ENCODE results near the gene GPR142.

GRCh38 chr17:74383141-74383540 is 15.8 kb downstream of the GPR142 start:
- TF ChIP-seq CTCF (IDR thresholded peaks at IDR 0.05) (no peak), POLR2A (IDR thresholded peaks at IDR 0.05) (no peak), EP300 (IDR thresholded peaks at IDR 0.05) (no peak), POLR2AphosphoS5 (IDR thresholded peaks at IDR 0.05) (no peak)

Data from stomach (tissue), 4 donors.